PC-9 (cell line): ENCODE results near the gene PARP4. TPM values are rescaled to one million over a fixed set of nuclear protein-coding genes. Genes with fewer than 3 reads are reported as not detected.
"Not testable (repeated sequence)": the region's sequence is repeated elsewhere in the genome, so short reads cannot be mapped to it uniquely, and the experiment has no call there.

Experiments
- BruUV-seq: library from RNA; stranded (reverse); fragments of 400-500 nt; replicated peaks from 2 replicates; lab custom pipeline; 2021; lab: Mats Ljungman, UMichigan
- CTCF ChIA-PET: fragments of 300-600 bp; sonication (Branson Sonifier 250); formaldehyde crosslinking; loops from one replicate; lab custom pipeline; 2022; ENCODE audit warnings: antibody characterized with exemption; lab: Charles Lee
- POLR2A ChIA-PET: fragments of 300-600 bp; sonication (Branson Sonifier 250); formaldehyde crosslinking; loops from one replicate; lab custom pipeline; 2022; ENCODE audit warnings: antibody characterized with exemption; ENCODE audit not compliant: unreplicated experiment; lab: Charles Lee
- DNase-seq, 2 experiments: peaks; one replicate each; pipeline versions ENCODE4 v3.0.0 to v3.0.0-alpha.2; 2015 to 2022; ENCODE audit warnings: mixed read lengths in 1 of 2
- H2AFZ ChIP-seq: fragments of 200-600 bp; sonication (generic); 2 replicates; pipeline ENCODE4 v1.8.1; 2017; ENCODE audit warnings: antibody characterized with exemption
- H3F3A ChIP-seq: fragments of 200-600 bp; sonication (generic); 2 replicates; pipeline ENCODE4 v1.8.1; 2017; ENCODE audit warnings: antibody characterized with exemption, mild to moderate bottlenecking, low read depth; ENCODE audit not compliant: insufficient read depth
- H3K27ac ChIP-seq: fragments of 200-600 bp; sonication (generic); 2 replicates; pipeline ENCODE4 v1.6.1; 2016; ENCODE audit warnings: mixed run types
- H3K27me3 ChIP-seq: fragments of 200-600 bp; sonication (generic); 2 replicates; pipeline ENCODE4 v1.6.1; 2016; ENCODE audit warnings: low read depth, mixed run types; ENCODE audit not compliant: insufficient read depth
- H3K36me3 ChIP-seq: fragments of 200-600 bp; sonication (generic); 2 replicates; pipeline ENCODE4 v1.6.1; 2016; ENCODE audit warnings: low read depth, mixed run types
- H3K4me1 ChIP-seq: fragments of 200-600 bp; sonication (generic); replicated peaks from 2 replicates; pipeline ENCODE4 v1.6.1; 2016; ENCODE audit warnings: mixed run types; ENCODE audit not compliant: insufficient read depth
- H3K4me2 ChIP-seq: fragments of 200-600 bp; sonication (generic); 2 replicates; pipeline ENCODE4 v1.6.1; 2017; ENCODE audit warnings: mixed run types
- H3K4me3 ChIP-seq: fragments of 200-600 bp; sonication (generic); 2 replicates; pipeline ENCODE4 v1.6.1; 2016; ENCODE audit warnings: mixed run types
- H3K79me2 ChIP-seq: fragments of 200-600 bp; sonication (generic); 2 replicates; pipeline ENCODE4 v1.6.1; 2017; ENCODE audit warnings: low read depth, mixed run types
- H3K9me2 ChIP-seq: fragments of 200-600 bp; sonication (generic); 2 replicates; pipeline ENCODE4 v1.8.1; 2017; ENCODE audit warnings: mild to moderate bottlenecking; ENCODE audit not compliant: insufficient read depth
- H3K9me3 ChIP-seq: fragments of 200-600 bp; sonication (generic); 2 replicates; pipeline ENCODE4 v1.8.1; 2016; ENCODE audit warnings: low read depth; ENCODE audit not compliant: insufficient read depth
- H4K20me1 ChIP-seq: fragments of 200-600 bp; sonication (generic); 2 replicates; pipeline ENCODE4 v1.8.1; 2017; ENCODE audit not compliant: insufficient read depth
- EZH2 ChIP-seq: fragments of 200-600 bp; sonication (generic); IDR thresholded peaks from 2 replicates; pipeline ENCODE4 v1.8.0; 2017; ENCODE audit warnings: antibody characterized with exemption, low read depth
- intact Hi-C: fragments of 100-400 bp; cut with micrococcal nuclease; formaldehyde crosslinking; loops from one replicate; pipeline ENCODE4 v1.10.0; 2022; ENCODE audit not compliant: unreplicated experiment
- total RNA-seq: library from RNA; stranded (reverse); gene quantifications from 2 replicates; pipeline ENCODE4 v1.2.3, GENCODE V29; 2021
- TF ChIP-seq, protein P1 (sequence below): fragments of 200-600 bp; sonication (generic); conservative IDR thresholded peaks from 2 replicates; pipeline ENCODE4 v1.6.1; 2017; ENCODE audit warnings: mixed run types, antibody characterized with exemption, mild to moderate bottlenecking, moderate library complexity

Gene PARP4
- total RNA-seq, 1 experiment from 2014 or later = 80.6 TPM

DNA sequence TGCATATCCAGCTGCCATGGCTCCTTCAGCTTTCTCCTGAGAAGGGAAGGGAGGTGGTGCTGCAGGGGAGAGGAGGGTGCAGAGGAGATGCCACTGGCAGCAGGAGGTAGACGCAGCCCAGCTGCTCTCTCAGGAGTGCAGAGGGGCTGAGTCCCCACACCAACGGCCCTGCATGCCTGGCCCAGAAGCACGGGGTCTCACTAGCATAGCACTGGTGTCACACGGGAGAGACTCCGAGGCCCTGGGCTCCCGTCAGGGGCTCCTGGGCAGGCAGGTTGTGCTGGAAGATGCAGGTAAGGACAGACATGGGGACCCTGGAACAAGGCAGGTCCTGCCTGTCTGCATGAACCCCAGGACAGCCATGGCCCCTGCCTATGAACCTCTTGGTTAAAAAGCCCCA is 123.1 kb downstream of the PARP4 start:
- Histone ChIP-seq H3K4me2 (no peak overlapping the region), H3F3A (no peaks in the 10 kb centered on the region), H4K20me1 (no peaks in the 10 kb centered on the region), H3K36me3 (no peaks in the 10 kb centered on the region), H3K27ac (no peak overlapping the region), H3K79me2 (no peaks in the 10 kb centered on the region), H2AFZ (no peak overlapping the region), H3K4me1 (no peaks in the 10 kb centered on the region), H3K9me3 (no peaks in the 10 kb centered on the region), H3K27me3 (no peaks in the 10 kb centered on the region), H3K4me3 (no peak overlapping the region), H3K9me2 (no peaks in the 10 kb centered on the region)
- BruUV-seq = no TSS peak
- TF ChIP-seq, protein P1, sequence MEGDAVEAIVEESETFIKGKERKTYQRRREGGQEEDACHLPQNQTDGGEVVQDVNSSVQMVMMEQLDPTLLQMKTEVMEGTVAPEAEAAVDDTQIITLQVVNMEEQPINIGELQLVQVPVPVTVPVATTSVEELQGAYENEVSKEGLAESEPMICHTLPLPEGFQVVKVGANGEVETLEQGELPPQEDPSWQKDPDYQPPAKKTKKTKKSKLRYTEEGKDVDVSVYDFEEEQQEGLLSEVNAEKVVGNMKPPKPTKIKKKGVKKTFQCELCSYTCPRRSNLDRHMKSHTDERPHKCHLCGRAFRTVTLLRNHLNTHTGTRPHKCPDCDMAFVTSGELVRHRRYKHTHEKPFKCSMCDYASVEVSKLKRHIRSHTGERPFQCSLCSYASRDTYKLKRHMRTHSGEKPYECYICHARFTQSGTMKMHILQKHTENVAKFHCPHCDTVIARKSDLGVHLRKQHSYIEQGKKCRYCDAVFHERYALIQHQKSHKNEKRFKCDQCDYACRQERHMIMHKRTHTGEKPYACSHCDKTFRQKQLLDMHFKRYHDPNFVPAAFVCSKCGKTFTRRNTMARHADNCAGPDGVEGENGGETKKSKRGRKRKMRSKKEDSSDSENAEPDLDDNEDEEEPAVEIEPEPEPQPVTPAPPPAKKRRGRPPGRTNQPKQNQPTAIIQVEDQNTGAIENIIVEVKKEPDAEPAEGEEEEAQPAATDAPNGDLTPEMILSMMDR = no peak
- TF ChIP-seq EZH2 = no peak
- POLR2A ChIA-PET = no interaction called here
- CTCF ChIA-PET = no interaction called here
- intact Hi-C loops = no loop called here
- no peak for DNase-seq

GRCh38 chr13:24388743-24389142 is 123.8 kb downstream of the PARP4 start:
- H3K4me3 ChIP-seq, H3F3A ChIP-seq, H3K9me3 ChIP-seq, H3K4me1 ChIP-seq, H2AFZ ChIP-seq, BruUV-seq, intact Hi-C loops, CTCF ChIA-PET, DNase-seq, H3K36me3 ChIP-seq, H3K27me3 ChIP-seq, H3K27ac ChIP-seq, H3K9me2 ChIP-seq, H3K79me2 ChIP-seq, H4K20me1 ChIP-seq, H3K4me2 ChIP-seq, POLR2A ChIA-PET: not testable (repeated sequence)

GRCh38 chr13:24386816-24387708 is 125.5 kb downstream of the PARP4 start:
- Histone ChIP-seq H3K9me2 (no peaks in the 10 kb centered on the region), H3K27me3 (no peaks in the 10 kb centered on the region), H3K4me3 (no peak overlapping the region), H3K79me2 (no peaks in the 10 kb centered on the region), H3K27ac (no peak overlapping the region), H4K20me1 (no peaks in the 10 kb centered on the region), H3K9me3 (no peaks in the 10 kb centered on the region), H3F3A (no peaks in the 10 kb centered on the region), H2AFZ (no peak overlapping the region), H3K4me2 (no peak overlapping the region), H3K36me3 (no peaks in the 10 kb centered on the region), H3K4me1 (no peaks in the 10 kb centered on the region)
- no peak for TF ChIP-seq EZH2
- TF ChIP-seq, protein P1 = no peak
- DNase-seq = no peak
- ChIA-PET CTCF (no interaction called here), POLR2A (no interaction called here)
- intact Hi-C loops = no loop called here
- no TSS peak for BruUV-seq
